ENCODE results near the gene RTN1. TPM values are rescaled to one million over a fixed set of nuclear protein-coding genes. Genes with fewer than 3 reads are reported as not detected.

RTN1 gene
- total and polyA plus RNA-seq, 9 of the 15 experiments (the other 6 are each of a cell fraction or from before 2014, with no cell fraction given): 0.03 to 0.09 TPM; not detected in 7

- Histone ChIP-seq H3K9me1 (ENCODE audit: control insufficient read depth, insufficient read depth, low read length) (no peaks in the 10 kb centered on the region), H2AFZ (ENCODE audit: low read depth, low read length) (no peak overlapping the region), H3K4me3 (no peak overlapping the region), H4K20me1 (replicated peaks; ENCODE audit: control insufficient read depth, insufficient read depth, low read length) (no peaks in the 10 kb centered on the region), H3K27ac (ENCODE audit: extremely low read depth, low read depth, low read length) (no peak overlapping the region), H3K36me3 (ENCODE audit: control insufficient read depth, insufficient read depth, low read length) (no peaks in the 10 kb centered on the region), H3K79me2 (ENCODE audit: control insufficient read depth, insufficient read depth, low read length) (no peaks in the 10 kb centered on the region), H3K9ac (ENCODE audit: insufficient read depth in 1 of 2, low read depth in 2 of 2, low read length in 2 of 2) (no peak overlapping the region), H3K27me3 (ENCODE audit: control insufficient read depth in 2 of 2, insufficient read depth in 2 of 2, low read length in 2 of 2) (no peaks in the 10 kb centered on the region), H3K9me3 (replicated peaks; ENCODE audit: control insufficient read depth, insufficient read depth, low read depth, low read length) (no peaks in the 10 kb centered on the region), H3K4me2 (ENCODE audit: insufficient read depth, low read length) (no peak overlapping the region), H3K4me1 (replicated peaks in 1 of 2; ENCODE audit: control insufficient read depth in 2 of 2, insufficient read depth in 2 of 2, low read length in 2 of 2) (no peaks in the 10 kb centered on the region)
- TF ChIP-seq EHMT2 (IDR thresholded peaks at IDR 0.05) (no peak), RBFOX2 (IDR thresholded peaks at IDR 0.05; ENCODE audit: low read depth, low read length) (no peak), LEF1 (IDR thresholded peaks at IDR 0.05) (no peak), KLF16 (IDR thresholded peaks at IDR 0.05) (no peak), ZNF778 (CRISPR knock-in tag; IDR thresholded peaks at IDR 0.05) (no peak)
- FAIRE-seq (no peak), DNase-seq (ENCODE audit: extremely low read depth in 1 of 4, low spot score in 3 of 4) (no peak), ATAC-seq (no peak)
- in situ Hi-C loops (cut with MboI): no loop called here
- 2% methylated on average over 3 of the region's 3 CpGs for WGBS (ENCODE audit: insufficient coverage, low coverage, missing lambda C conversion rate)
- BruUV-seq (replicated peaks): no TSS peak
- ChIA-PET POLR2A (no interaction called here), CTCF (ENCODE audit: low intra/inter-chr PET ratio) (no interaction called here)
- intact Hi-C loops (cut with micrococcal nuclease): no loop called here
Measured at GRCh38 chr14:59830338-59830734, 40.2 kb downstream of the RTN1 start.

- BruUV-seq (replicated peaks): no TSS peak
- Histone ChIP-seq H3K36me3 (ENCODE audit: control insufficient read depth, insufficient read depth, low read length) (no peaks in the 10 kb centered on the region), H3K4me3 (no peak overlapping the region), H4K20me1 (replicated peaks; ENCODE audit: control insufficient read depth, insufficient read depth, low read length) (no peaks in the 10 kb centered on the region), H3K9me3 (replicated peaks; ENCODE audit: control insufficient read depth, insufficient read depth, low read depth, low read length) (no peaks in the 10 kb centered on the region), H3K27me3 (ENCODE audit: control insufficient read depth in 2 of 2, insufficient read depth in 2 of 2, low read length in 2 of 2) (no peaks in the 10 kb centered on the region), H3K79me2 (ENCODE audit: control insufficient read depth, insufficient read depth, low read length) (no peaks in the 10 kb centered on the region), H3K9ac (ENCODE audit: insufficient read depth in 1 of 2, low read depth in 2 of 2, low read length in 2 of 2) (no peak overlapping the region), H3K4me2 (ENCODE audit: insufficient read depth, low read length) (no peak overlapping the region), H3K9me1 (ENCODE audit: control insufficient read depth, insufficient read depth, low read length) (no peaks in the 10 kb centered on the region), H3K27ac (ENCODE audit: extremely low read depth, low read depth, low read length) (no peak overlapping the region), H3K4me1 (replicated peaks in 1 of 2; ENCODE audit: control insufficient read depth in 2 of 2, insufficient read depth in 2 of 2, low read length in 2 of 2) (no peaks in the 10 kb centered on the region), H2AFZ (ENCODE audit: low read depth, low read length) (no peak overlapping the region)
- ChIA-PET CTCF (ENCODE audit: low intra/inter-chr PET ratio) (no interaction called here), POLR2A (no interaction called here)
- ATAC-seq (no peak), FAIRE-seq (no peak), DNase-seq (ENCODE audit: extremely low read depth in 1 of 4, low spot score in 3 of 4) (no peak)
- in situ Hi-C loops (cut with MboI): no loop called here
- WGBS (ENCODE audit: insufficient coverage, low coverage, missing lambda C conversion rate): 0% methylated on average over 4 of the region's 4 CpGs
- intact Hi-C loops (cut with micrococcal nuclease): no loop called here
- TF ChIP-seq SAFB (IDR thresholded peaks at IDR 0.05; ENCODE audit: borderline replicate concordance, low read depth, low read length): no peak
- no peak for TF ChIP-seq ZNF311 (CRISPR knock-in tag; IDR thresholded peaks at IDR 0.05)
- no peak for TF ChIP-seq TCF7 (IDR thresholded peaks at IDR 0.05; ENCODE audit: borderline replicate concordance)
- TF ChIP-seq ZBTB1 (CRISPR knock-in tag; IDR thresholded peaks at IDR 0.05; ENCODE audit: borderline replicate concordance, low read depth): no peak
- TF ChIP-seq MEF2A (IDR thresholded peaks at IDR 0.05; ENCODE audit: control insufficient read depth, low read depth, low read length): no peak
Measured at GRCh38 chr14:59829469-59830337, 40.9 kb downstream of the RTN1 start.

Measured in K562 (cell line).